Fibroblast of the aortic adventitia (primary cell): ENCODE results near the gene CREB3L2. TPM values are rescaled to one million over a fixed set of nuclear protein-coding genes. Genes with fewer than 3 reads are reported as not detected.
A peak's percentile ranks its signal among the peaks of the same experiment; 100 is the strongest.
"Not testable (repeated sequence)": the region's sequence is repeated elsewhere in the genome, so short reads cannot be mapped to it uniquely, and the experiment has no call there.

Experiments
- DNase-seq: peaks from one replicate; pipeline ENCODE4 v3.0.0-alpha.2; 2010; ENCODE audit warnings: low read depth
- H3K4me3 ChIP-seq: 2 replicates; pipeline ENCODE4 v1.5.1; 2011; ENCODE audit warnings: low read depth, mild to moderate bottlenecking, control low read depth, low read length, moderate library complexity
- CTCF ChIP-seq: IDR thresholded peaks from 2 replicates; pipeline ENCODE4 v1.5.1; 2011; ENCODE audit warnings: mild to moderate bottlenecking, low read length, control low read depth, inconsistent platforms; ENCODE audit not compliant: insufficient read depth
- total RNA-seq: library from RNA; depleted of rRNA; stranded (reverse); fragments of >200 nt; gene quantifications from 2 replicates; pipeline ENCODE4 v1.2.3, GENCODE V29; 2012; ENCODE audit warnings: low replicate concordance

The CREB3L2 gene
- total RNA-seq, 1 donor, result 36.8 TPM

- H3K4me3 ChIP-seq, result no peak overlapping the region
- TF ChIP-seq CTCF, result no peak
- DNase-seq, result no peak
These were observed 26.1 kb downstream of the CREB3L2 start for GRCh38 chr7:137975768-137976167.

DNA sequence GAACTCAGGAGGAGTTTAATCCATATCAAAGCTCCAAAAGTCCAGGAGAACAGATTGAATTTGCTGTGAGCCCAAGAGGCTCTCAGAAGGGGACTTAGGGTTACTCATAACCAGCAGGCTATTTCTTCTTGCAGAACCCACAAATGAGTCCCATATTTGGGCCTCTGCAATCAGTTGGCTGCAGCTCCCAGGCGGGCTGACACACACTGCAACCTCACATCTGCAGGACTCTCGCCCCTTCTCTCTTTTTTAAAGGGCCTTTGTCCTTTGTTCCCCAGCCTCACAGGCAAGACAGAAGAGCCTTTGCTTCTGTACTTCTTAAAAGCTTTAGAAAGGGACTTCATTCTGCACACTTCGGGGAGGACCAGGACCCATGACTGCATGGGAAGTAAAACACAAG lies 26.7 kb downstream of the CREB3L2 start:
- H3K4me3 ChIP-seq, result no peak overlapping the region
- peak; percentile 75 for DNase-seq
- TF ChIP-seq CTCF, result no peak

GRCh38 chr7:137974766-137975165 lies 27.1 kb downstream of the CREB3L2 start:
- no peak for TF ChIP-seq CTCF
- no peak overlapping the region for H3K4me3 ChIP-seq
- no peak for DNase-seq

GRCh38 chr7:137970253-137970975 lies 31.5 kb downstream of the CREB3L2 start:
- no peak for TF ChIP-seq CTCF
- DNase-seq, result peak; percentile 87
- no peak overlapping the region for H3K4me3 ChIP-seq

DNA sequence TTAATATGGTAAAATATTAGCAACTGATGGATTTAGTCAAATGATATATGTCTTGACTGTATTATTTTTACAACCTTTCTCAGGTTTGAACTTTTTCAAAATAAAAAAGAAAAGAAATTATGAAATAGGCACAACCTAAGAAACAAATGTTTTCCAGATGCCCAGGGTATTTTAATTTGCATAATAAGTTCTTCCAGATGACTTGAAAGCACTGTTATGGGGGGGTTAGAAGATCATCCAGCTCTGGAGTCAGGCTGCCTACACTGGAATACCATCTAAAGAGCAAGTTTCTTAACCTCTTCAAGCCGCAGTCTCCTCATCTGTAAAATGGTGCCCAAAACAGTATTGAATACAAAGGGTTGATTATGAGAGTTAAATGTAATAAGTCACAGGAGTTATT lies 32.1 kb downstream of the CREB3L2 start:
- TF ChIP-seq CTCF, result no peak
- no peak for DNase-seq
- no peak overlapping the region for H3K4me3 ChIP-seq

DNA sequence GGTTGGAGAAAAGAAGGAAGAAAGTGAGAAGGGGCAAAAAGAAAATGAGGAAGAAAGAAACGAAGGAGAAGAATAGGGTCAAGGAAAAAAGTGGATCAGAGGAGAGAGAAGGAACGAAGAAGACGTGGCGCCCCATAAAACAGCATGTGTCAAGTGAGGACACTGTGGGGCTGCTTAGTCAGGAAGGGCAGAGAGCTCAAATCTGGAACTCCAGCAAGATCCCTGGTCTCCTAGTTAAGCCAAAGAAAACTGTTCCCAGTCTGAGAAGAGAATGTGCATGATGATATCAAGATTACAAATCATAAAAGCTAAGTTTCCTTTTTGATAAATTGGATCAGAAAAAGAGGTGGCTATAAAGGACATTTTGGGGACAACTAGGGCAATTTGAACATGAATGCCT lies 33.0 kb downstream of the CREB3L2 start:
- peak; percentile 56 for DNase-seq
- no peak for TF ChIP-seq CTCF
- no peak overlapping the region for H3K4me3 ChIP-seq

DNA sequence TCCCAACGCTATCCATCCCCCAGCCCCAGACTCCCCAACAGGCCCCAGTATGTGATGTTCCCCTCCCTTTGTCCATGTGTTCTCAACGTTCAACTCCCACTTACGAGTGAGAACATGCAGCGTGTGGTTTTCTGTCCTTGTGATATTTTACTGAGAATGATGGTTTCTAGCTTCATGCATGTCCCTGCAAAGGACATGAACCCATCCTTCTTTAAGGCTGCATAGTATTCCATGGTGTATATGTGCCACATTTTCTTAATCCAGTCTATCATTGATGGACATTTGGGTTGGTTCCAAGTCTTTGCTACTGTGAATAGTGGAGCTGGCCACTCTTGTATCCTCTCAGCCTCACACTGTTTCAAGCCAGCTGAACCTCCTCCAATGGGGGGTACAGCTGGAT lies 33.5 kb downstream of the CREB3L2 start:
- DNase-seq, H3K4me3 ChIP-seq: not testable (repeated sequence)
